GM23338 (cell line): Measurements from ENCODE around the gene PLEKHA7. TPM values are rescaled to one million over a fixed set of nuclear protein-coding genes. Genes with fewer than 3 reads are reported as not detected.

Experiments used
- ATAC-seq: fragments of 200-7000 bp; cut with Tn5 transposase; 3 replicates; pipeline ENCODE4 v1.9.1; 2020
- DNase-seq: peaks from one replicate; pipeline ENCODE4 v3.0.0-alpha.2; 2015; ENCODE audit warnings: low spot score
- H2AFZ ChIP-seq: fragments of 200-600 bp; sonication (generic); 2 replicates; pipeline ENCODE4 v1.8.0; 2016; ENCODE audit warnings: antibody characterized with exemption, mild to moderate bottlenecking, moderate library complexity
- H3F3A ChIP-seq: fragments of 200-600 bp; sonication (generic); replicated peaks from 2 replicates; pipeline ENCODE4 v1.8.0; 2017; ENCODE audit warnings: antibody characterized with exemption, mixed run types, low read depth
- H3K27ac ChIP-seq: fragments of 200-600 bp; sonication (generic); 2 replicates; pipeline ENCODE4 v1.6.1; 2016; ENCODE audit warnings: low read depth
- H3K27me3 ChIP-seq: fragments of 200-600 bp; sonication (generic); 2 replicates; pipeline ENCODE4 v1.8.0; 2016; ENCODE audit warnings: mild to moderate bottlenecking, mixed run types, moderate library complexity; ENCODE audit not compliant: insufficient read depth
- H3K36me3 ChIP-seq: fragments of 200-600 bp; sonication (generic); 2 replicates; pipeline ENCODE4 v1.8.0; 2016; ENCODE audit warnings: mild to moderate bottlenecking; ENCODE audit not compliant: insufficient read depth
- H3K4me1 ChIP-seq: fragments of 200-600 bp; sonication (generic); 2 replicates; pipeline ENCODE4 v1.8.0; 2016; ENCODE audit warnings: mild to moderate bottlenecking, moderate library complexity; ENCODE audit not compliant: insufficient read depth
- H3K4me2 ChIP-seq: fragments of 200-600 bp; sonication (generic); 2 replicates; pipeline ENCODE4 v1.7.1; 2017; ENCODE audit warnings: mixed run types
- H3K4me3 ChIP-seq: fragments of 200-600 bp; sonication (generic); 2 replicates; pipeline ENCODE4 v1.6.1; 2016; ENCODE audit warnings: mixed run types
- H3K79me2 ChIP-seq: fragments of 200-600 bp; sonication (generic); replicated peaks from 2 replicates; pipeline ENCODE4 v1.8.0; 2017; ENCODE audit warnings: mild to moderate bottlenecking; ENCODE audit not compliant: insufficient read depth
- H3K9me2 ChIP-seq: fragments of 200-600 bp; sonication (generic); 2 replicates; pipeline ENCODE4 v1.8.0; 2017; ENCODE audit not compliant: insufficient read depth
- H4K20me1 ChIP-seq: fragments of 200-600 bp; sonication (generic); replicated peaks from 2 replicates; pipeline ENCODE4 v1.8.0; 2017; ENCODE audit warnings: mild to moderate bottlenecking; ENCODE audit not compliant: insufficient read depth
- H3K27ac Mint-ChIP-seq: 2 replicates; pipeline ENCODE4 v1.8.0; 2020; ENCODE audit warnings: inconsistent platforms, mild to moderate bottlenecking, moderate library complexity, mixed read lengths
- H3K27me3 Mint-ChIP-seq: 3 replicates; pipeline ENCODE4 v1.8.0; 2022; ENCODE audit warnings: low read depth, mild to moderate bottlenecking, moderate library complexity, mixed read lengths, inconsistent platforms; ENCODE audit not compliant: insufficient read depth, poor library complexity
- H3K36me3 Mint-ChIP-seq: 3 replicates; pipeline ENCODE4 v1.8.0; 2021; ENCODE audit warnings: low read depth, mild to moderate bottlenecking, inconsistent platforms, moderate library complexity, mixed read lengths
- H3K4me1 Mint-ChIP-seq: 3 replicates; pipeline ENCODE4 v1.8.0; 2020; ENCODE audit warnings: mild to moderate bottlenecking, inconsistent platforms, mixed read lengths
- H3K4me3 Mint-ChIP-seq: 3 replicates; pipeline ENCODE4 v1.8.0; 2021; ENCODE audit warnings: moderate library complexity, mild to moderate bottlenecking, inconsistent platforms, mixed read lengths
- H3K9me3 Mint-ChIP-seq: 3 replicates; pipeline ENCODE4 v1.8.0; 2020; ENCODE audit warnings: moderate library complexity, mild to moderate bottlenecking, inconsistent platforms, mixed read lengths
- CREB1 ChIP-seq: fragments of 250-450 bp; sonication (Bioruptor Pico); IDR thresholded peaks from 2 replicates; pipeline ENCODE4 v1.5.0; 2020; ENCODE audit warnings: low read depth, mild to moderate bottlenecking, moderate library complexity
- EZH2 ChIP-seq: fragments of 200-600 bp; sonication (generic); IDR thresholded peaks from one replicate; pipeline ENCODE4 v1.8.0; 2017; ENCODE audit warnings: antibody characterized with exemption, mild to moderate bottlenecking, low read depth; ENCODE audit not compliant: unreplicated experiment
- EZH2phosphoT487 ChIP-seq: fragments of 200-600 bp; sonication (generic); IDR thresholded peaks from one replicate; pipeline ENCODE4 v1.8.1; 2018; ENCODE audit warnings: antibody characterized with exemption; ENCODE audit not compliant: unreplicated experiment
- JUNB ChIP-seq: IDR thresholded peaks from one replicate; pipeline ENCODE4 v1.6.1; 2016; ENCODE audit warnings: antibody characterized with exemption; ENCODE audit not compliant: unreplicated experiment
- NANOG ChIP-seq: IDR thresholded peaks from 2 replicates; pipeline ENCODE4 v1.6.1; 2016; ENCODE audit warnings: antibody characterized with exemption, borderline replicate concordance
- POLR2AphosphoS5 ChIP-seq: IDR thresholded peaks from 2 replicates; pipeline ENCODE4 v1.6.1; 2016; ENCODE audit warnings: antibody characterized with exemption, low read depth
- STAT1 ChIP-seq: IDR thresholded peaks from one replicate; pipeline ENCODE4 v1.6.1; 2016; ENCODE audit warnings: antibody characterized with exemption; ENCODE audit not compliant: unreplicated experiment
- ZNF114 ChIP-seq: fragments of 250-450 bp; sonication (Bioruptor Pico); IDR thresholded peaks from 2 replicates; pipeline ENCODE4 v1.5.0; 2020; ENCODE audit warnings: mild to moderate bottlenecking, moderate library complexity
- ZNF331 ChIP-seq: fragments of 250-450 bp; sonication (Bioruptor Pico); IDR thresholded peaks from 2 replicates; pipeline ENCODE4 v1.5.0; 2020; ENCODE audit warnings: low read depth, mild to moderate bottlenecking, moderate library complexity
- polyA plus RNA-seq: library from polyadenylated mRNA; unstranded; fragments of >200 nt; fragmentation: Nextera tagmentation; extraction: Ambion mirVana; gene quantifications from 2 replicates; pipeline ENCODE4 v1.2.1, GENCODE V29; 2016
- total RNA-seq: library from RNA; depleted of rRNA; stranded (reverse); fragments of >200 nt; shearing (Covaris generic); gene quantifications from 2 replicates; pipeline ENCODE4 v1.2.3, GENCODE V29; 2014
- TF ChIP-seq, protein P1 (sequence below): fragments of 250-450 bp; sonication (Bioruptor Pico); IDR thresholded peaks from 2 replicates; pipeline ENCODE4 v1.5.0; 2020; ENCODE audit warnings: mild to moderate bottlenecking, moderate library complexity
- TF ChIP-seq, protein P2 (sequence below): IDR thresholded peaks from one replicate; pipeline ENCODE4 v1.6.1; 2018; ENCODE audit warnings: antibody characterized with exemption; ENCODE audit not compliant: unreplicated experiment
- TF ChIP-seq, protein P3 (sequence below), 2 experiments: fragments of 200-600 bp in 1 of 2; sonication (generic) in 1 of 2; conservative IDR thresholded peaks; 2 replicates each; pipeline versions ENCODE4 v1.5.1 to v1.6.1; 2016 to 2017; ENCODE audit warnings: antibody characterized with exemption in 2 of 2, low read depth in 2 of 2, mild to moderate bottlenecking in 2 of 2, moderate library complexity in 1 of 2

PLEKHA7 gene
- total and polyA plus RNA-seq, 2 experiments from 2014 or later: 9.7 to 15.8 TPM

- H3K4me1 Mint-ChIP-seq: no peaks in the 10 kb centered on the region
- H4K20me1 ChIP-seq: no peaks in the 10 kb centered on the region
- no peak overlapping the region for H3K27ac Mint-ChIP-seq
- H3K4me2 ChIP-seq: no peak overlapping the region
- no peak for TF ChIP-seq CREB1 (CRISPR knock-in tag)
- TF ChIP-seq ZNF331: no peak
- no peak for TF ChIP-seq POLR2AphosphoS5
- TF ChIP-seq EZH2: no peak
- TF ChIP-seq, protein P1, sequence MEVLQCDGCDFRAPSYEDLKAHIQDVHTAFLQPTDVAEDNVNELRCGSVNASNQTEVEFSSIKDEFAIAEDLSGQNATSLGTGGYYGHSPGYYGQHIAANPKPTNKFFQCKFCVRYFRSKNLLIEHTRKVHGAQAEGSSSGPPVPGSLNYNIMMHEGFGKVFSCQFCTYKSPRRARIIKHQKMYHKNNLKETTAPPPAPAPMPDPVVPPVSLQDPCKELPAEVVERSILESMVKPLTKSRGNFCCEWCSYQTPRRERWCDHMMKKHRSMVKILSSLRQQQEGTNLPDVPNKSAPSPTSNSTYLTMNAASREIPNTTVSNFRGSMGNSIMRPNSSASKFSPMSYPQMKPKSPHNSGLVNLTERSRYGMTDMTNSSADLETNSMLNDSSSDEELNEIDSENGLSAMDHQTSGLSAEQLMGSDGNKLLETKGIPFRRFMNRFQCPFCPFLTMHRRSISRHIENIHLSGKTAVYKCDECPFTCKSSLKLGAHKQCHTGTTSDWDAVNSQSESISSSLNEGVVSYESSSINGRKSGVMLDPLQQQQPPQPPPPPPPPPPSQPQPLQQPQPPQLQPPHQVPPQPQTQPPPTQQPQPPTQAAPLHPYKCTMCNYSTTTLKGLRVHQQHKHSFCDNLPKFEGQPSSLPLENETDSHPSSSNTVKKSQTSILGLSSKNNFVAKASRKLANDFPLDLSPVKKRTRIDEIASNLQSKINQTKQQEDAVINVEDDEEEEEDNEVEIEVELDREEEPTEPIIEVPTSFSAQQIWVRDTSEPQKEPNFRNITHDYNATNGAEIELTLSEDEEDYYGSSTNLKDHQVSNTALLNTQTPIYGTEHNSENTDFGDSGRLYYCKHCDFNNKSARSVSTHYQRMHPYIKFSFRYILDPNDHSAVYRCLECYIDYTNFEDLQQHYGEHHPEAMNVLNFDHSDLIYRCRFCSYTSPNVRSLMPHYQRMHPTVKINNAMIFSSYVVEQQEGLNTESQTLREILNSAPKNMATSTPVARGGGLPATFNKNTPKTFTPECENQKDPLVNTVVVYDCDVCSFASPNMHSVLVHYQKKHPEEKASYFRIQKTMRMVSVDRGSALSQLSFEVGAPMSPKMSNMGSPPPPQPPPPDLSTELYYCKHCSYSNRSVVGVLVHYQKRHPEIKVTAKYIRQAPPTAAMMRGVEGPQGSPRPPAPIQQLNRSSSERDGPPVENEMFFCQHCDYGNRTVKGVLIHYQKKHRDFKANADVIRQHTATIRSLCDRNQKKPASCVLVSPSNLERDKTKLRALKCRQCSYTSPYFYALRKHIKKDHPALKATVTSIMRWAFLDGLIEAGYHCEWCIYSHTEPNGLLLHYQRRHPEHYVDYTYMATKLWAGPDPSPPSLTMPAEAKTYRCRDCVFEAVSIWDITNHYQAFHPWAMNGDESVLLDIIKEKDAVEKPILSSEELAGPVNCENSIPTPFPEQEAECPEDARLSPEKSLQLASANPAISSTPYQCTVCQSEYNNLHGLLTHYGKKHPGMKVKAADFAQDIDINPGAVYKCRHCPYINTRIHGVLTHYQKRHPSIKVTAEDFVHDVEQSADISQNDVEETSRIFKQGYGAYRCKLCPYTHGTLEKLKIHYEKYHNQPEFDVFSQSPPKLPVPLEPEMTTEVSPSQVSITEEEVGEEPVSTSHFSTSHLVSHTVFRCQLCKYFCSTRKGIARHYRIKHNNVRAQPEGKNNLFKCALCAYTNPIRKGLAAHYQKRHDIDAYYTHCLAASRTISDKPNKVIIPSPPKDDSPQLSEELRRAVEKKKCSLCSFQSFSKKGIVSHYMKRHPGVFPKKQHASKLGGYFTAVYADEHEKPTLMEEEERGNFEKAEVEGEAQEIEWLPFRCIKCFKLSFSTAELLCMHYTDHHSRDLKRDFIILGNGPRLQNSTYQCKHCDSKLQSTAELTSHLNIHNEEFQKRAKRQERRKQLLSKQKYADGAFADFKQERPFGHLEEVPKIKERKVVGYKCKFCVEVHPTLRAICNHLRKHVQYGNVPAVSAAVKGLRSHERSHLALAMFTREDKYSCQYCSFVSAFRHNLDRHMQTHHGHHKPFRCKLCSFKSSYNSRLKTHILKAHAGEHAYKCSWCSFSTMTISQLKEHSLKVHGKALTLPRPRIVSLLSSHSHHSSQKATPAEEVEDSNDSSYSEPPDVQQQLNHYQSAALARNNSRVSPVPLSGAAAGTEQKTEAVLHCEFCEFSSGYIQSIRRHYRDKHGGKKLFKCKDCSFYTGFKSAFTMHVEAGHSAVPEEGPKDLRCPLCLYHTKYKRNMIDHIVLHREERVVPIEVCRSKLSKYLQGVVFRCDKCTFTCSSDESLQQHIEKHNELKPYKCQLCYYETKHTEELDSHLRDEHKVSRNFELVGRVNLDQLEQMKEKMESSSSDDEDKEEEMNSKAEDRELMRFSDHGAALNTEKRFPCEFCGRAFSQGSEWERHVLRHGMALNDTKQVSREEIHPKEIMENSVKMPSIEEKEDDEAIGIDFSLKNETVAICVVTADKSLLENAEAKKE (CRISPR knock-in tag): no peak
- TF ChIP-seq JUNB: no peak
- TF ChIP-seq NANOG: no peak
- no peak for TF ChIP-seq ZNF114 (CRISPR knock-in tag)
- TF ChIP-seq, protein P2, sequence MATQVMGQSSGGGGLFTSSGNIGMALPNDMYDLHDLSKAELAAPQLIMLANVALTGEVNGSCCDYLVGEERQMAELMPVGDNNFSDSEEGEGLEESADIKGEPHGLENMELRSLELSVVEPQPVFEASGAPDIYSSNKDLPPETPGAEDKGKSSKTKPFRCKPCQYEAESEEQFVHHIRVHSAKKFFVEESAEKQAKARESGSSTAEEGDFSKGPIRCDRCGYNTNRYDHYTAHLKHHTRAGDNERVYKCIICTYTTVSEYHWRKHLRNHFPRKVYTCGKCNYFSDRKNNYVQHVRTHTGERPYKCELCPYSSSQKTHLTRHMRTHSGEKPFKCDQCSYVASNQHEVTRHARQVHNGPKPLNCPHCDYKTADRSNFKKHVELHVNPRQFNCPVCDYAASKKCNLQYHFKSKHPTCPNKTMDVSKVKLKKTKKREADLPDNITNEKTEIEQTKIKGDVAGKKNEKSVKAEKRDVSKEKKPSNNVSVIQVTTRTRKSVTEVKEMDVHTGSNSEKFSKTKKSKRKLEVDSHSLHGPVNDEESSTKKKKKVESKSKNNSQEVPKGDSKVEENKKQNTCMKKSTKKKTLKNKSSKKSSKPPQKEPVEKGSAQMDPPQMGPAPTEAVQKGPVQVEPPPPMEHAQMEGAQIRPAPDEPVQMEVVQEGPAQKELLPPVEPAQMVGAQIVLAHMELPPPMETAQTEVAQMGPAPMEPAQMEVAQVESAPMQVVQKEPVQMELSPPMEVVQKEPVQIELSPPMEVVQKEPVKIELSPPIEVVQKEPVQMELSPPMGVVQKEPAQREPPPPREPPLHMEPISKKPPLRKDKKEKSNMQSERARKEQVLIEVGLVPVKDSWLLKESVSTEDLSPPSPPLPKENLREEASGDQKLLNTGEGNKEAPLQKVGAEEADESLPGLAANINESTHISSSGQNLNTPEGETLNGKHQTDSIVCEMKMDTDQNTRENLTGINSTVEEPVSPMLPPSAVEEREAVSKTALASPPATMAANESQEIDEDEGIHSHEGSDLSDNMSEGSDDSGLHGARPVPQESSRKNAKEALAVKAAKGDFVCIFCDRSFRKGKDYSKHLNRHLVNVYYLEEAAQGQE: no peak
- TF ChIP-seq STAT1: no peak
- TF ChIP-seq EZH2phosphoT487: no peak
- TF ChIP-seq, protein P3, sequence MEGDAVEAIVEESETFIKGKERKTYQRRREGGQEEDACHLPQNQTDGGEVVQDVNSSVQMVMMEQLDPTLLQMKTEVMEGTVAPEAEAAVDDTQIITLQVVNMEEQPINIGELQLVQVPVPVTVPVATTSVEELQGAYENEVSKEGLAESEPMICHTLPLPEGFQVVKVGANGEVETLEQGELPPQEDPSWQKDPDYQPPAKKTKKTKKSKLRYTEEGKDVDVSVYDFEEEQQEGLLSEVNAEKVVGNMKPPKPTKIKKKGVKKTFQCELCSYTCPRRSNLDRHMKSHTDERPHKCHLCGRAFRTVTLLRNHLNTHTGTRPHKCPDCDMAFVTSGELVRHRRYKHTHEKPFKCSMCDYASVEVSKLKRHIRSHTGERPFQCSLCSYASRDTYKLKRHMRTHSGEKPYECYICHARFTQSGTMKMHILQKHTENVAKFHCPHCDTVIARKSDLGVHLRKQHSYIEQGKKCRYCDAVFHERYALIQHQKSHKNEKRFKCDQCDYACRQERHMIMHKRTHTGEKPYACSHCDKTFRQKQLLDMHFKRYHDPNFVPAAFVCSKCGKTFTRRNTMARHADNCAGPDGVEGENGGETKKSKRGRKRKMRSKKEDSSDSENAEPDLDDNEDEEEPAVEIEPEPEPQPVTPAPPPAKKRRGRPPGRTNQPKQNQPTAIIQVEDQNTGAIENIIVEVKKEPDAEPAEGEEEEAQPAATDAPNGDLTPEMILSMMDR (conservative IDR thresholded peaks at IDR 0.05; ENCODE audit: low read depth in 2 of 2): no peak
- H3K79me2 ChIP-seq: no peaks in the 10 kb centered on the region
- no peak for ATAC-seq
- no peak overlapping the region for H3K4me3 Mint-ChIP-seq
- no peak overlapping the region for H2AFZ ChIP-seq
- peaks cover 6% of the 10 kb centered on the region; the same call in 1 of the 3 replicates for H3K36me3 Mint-ChIP-seq
- no peaks in the 10 kb centered on the region for H3K9me3 Mint-ChIP-seq
- H3K36me3 ChIP-seq: no peaks in the 10 kb centered on the region
- no peaks in the 10 kb centered on the region for H3K27me3 ChIP-seq
- peaks cover 12% of the 10 kb centered on the region for H3K27me3 Mint-ChIP-seq
- DNase-seq: no peak
- H3F3A ChIP-seq: no peaks in the 10 kb centered on the region
- H3K27ac ChIP-seq: no peak overlapping the region
- no peaks in the 10 kb centered on the region for H3K4me1 ChIP-seq
- no peaks in the 10 kb centered on the region; the same call in 1 of the 2 replicates for H3K9me2 ChIP-seq
- H3K4me3 ChIP-seq: no peak overlapping the region
Measured at GRCh38 chr11:16797776-16798175, 216.4 kb downstream of the PLEKHA7 start.
